LNCaP clone FGC (cell line): ENCODE results near the gene TTC39B.

ENCODE experiments used
- DNase-seq: peaks from one replicate; pipeline ENCODE4 v3.0.0-alpha.2; 2011; ENCODE audit warnings: low read depth
- H3K4me3 ChIP-seq: 2 replicates; pipeline ENCODE4 v1.5.1; 2011; ENCODE audit warnings: mild to moderate bottlenecking, low read depth, low read length, control low read depth
- TF ChIP-seq, protein P1 (sequence below): IDR thresholded peaks from 2 replicates; pipeline ENCODE4 v1.5.1; 2012; ENCODE audit warnings: mild to moderate bottlenecking; ENCODE audit not compliant: control insufficient read depth, insufficient read depth; ENCODE audit errors: extremely low read depth

Gene TTC39B

DNA sequence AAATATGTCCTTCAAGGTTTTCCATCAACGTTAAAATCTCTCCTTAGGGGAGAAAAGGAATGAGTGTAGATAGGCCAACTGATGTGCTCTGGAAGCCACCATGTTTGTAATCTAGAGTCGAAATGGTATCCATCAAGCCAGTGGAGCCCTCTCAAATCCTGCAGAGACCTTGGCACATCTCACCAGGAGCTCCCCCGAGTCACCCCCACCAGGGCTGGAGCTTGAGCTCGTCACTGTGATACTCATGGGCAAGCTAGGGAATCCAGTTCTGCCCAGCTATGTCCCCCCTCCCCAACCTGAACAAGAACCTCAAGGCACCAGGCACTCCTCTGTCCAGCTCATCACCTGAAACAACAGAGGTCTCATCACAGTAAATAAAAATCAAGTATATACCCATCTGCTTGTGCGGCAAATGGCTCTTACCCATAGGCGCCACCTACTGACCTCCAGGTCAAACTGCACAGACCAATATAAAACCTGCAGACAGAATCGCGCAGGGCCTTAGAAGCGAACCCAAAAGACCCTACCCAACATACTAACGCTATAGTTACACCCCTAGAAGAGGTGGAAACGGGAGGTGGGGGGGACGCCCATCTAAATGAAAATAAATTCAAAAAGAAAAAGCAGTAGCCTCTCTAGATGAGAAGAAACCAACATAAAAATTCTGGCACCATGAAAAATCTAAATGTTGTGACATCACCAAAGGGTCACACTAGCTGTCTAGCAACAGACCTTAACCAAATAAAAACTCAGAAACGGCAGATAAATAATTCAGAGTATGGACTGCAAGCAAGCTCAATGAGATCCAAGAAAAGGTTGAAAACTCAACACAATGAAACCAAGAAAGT, 75.0 kb downstream of the TTC39B start:
- DNase-seq = no peak
- TF ChIP-seq, protein P1, sequence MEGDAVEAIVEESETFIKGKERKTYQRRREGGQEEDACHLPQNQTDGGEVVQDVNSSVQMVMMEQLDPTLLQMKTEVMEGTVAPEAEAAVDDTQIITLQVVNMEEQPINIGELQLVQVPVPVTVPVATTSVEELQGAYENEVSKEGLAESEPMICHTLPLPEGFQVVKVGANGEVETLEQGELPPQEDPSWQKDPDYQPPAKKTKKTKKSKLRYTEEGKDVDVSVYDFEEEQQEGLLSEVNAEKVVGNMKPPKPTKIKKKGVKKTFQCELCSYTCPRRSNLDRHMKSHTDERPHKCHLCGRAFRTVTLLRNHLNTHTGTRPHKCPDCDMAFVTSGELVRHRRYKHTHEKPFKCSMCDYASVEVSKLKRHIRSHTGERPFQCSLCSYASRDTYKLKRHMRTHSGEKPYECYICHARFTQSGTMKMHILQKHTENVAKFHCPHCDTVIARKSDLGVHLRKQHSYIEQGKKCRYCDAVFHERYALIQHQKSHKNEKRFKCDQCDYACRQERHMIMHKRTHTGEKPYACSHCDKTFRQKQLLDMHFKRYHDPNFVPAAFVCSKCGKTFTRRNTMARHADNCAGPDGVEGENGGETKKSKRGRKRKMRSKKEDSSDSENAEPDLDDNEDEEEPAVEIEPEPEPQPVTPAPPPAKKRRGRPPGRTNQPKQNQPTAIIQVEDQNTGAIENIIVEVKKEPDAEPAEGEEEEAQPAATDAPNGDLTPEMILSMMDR = peak; percentile 75
- no peak overlapping the region for H3K4me3 ChIP-seq

DNA sequence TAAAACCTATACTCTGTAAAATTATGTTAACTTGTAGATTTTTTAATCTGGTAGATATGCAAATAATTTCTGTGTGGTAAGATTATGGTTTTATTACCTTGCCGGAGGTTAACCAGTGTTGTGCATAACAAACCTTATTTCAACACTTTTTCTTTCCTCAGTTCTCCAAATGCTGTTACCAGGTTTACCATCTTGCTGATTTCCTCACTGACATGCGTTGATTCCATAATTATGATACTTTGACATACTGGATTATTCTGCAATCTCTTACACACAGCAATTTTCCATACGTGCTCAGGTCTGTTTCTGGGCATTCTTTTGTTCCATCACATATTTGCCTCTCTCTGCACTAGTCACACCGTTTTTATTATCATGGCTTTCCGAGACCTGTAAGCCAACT, 77.6 kb downstream of the TTC39B start:
- DNase-seq = no peak
- TF ChIP-seq, protein P1 = no peak
- H3K4me3 ChIP-seq = no peak overlapping the region

DNA sequence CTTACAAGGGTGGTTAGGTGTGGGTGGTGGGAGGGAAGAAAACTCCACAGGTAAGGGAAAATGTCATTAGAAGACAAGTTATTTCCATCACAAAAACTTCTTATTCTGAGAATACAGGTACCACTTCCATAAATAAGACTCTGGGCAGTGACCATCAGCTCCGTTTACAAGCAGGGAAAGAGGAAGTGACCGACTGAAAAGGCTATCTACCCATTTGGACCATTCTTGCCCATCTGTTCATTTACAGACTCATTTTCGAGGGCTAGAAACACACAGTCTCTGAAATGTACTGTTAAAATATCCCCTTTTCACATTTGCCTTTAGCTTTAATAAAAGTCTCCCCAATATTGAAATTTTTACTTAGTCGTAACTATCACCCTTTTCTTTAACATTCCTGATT, 79.5 kb downstream of the TTC39B start:
- H3K4me3 ChIP-seq = no peak overlapping the region
- TF ChIP-seq, protein P1 = no peak
- DNase-seq = no peak

DNA sequence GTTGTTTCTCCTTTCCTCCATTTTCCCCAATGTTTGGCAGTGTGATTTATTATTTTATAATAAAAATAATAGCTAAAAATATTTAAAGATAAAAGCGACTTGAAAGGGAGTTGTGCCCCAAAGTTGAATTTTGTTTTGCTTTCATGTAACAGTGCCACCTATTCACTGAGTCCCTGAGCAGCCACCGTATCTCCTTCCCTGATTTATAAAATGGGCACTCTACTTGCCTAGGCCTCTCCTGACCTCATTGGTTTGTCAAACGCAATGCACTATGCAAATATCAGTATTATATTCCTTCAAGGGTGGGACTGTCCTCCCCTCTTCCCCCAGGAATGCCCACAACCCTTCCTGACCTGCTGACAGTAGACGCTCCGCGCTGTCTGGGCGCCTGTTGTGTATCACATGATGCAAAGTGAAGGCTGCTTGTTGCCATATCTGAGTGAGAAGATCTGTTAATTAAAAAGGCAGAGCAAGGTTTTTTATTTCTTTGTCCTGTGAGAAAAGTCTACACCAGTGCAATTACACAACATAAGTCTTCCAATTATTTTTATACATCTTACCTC, 81.4 kb downstream of the TTC39B start:
- TF ChIP-seq, protein P1 = no peak
- H3K4me3 ChIP-seq = no peak overlapping the region
- DNase-seq = no peak

DNA sequence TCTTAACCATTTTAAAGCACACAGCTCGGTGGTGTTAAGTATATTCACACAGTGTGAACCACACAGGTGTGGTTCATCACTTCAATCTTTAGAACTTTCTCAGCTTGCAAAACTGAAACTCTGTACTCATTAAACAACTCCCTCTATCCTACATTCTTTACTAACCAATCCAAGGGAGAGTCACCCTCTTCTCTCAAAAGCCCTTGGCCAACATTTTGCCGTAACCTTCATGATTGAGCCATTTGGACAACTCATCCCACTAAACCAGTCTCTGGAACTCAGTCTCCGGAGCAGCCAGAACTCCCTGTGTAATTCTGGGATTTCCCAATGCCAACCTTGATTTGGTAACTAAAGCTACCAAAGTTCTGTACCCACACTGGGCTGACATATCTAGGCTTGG, 84.7 kb downstream of the TTC39B start:
- no peak overlapping the region for H3K4me3 ChIP-seq
- DNase-seq = no peak
- TF ChIP-seq, protein P1 = no peak

DNA sequence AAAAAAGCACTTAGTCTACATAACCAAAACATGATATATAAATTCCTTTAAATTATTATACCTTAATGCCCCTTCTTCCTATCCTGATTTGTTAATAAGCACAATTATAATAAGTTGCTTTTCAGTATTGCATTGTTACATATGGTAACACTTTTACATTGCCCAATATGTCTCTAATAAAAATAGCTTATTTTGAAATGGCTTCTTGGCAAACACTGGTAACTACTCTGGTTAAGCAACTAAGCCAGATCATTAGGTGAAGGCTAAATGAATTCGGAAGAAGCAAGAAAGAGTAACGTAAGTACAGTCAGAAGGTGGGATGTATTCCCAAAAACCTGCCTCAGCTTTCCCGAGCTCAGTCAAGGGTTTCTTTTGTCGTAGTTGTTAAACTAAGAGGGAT, 85.3 kb downstream of the TTC39B start:
- no peak for DNase-seq
- H3K4me3 ChIP-seq = no peak overlapping the region
- TF ChIP-seq, protein P1 = no peak
